Suprapubic skin (tissue), 3 donors: Measurements from ENCODE around the gene TMEM86B.

ENCODE experiments used
- POLR2AphosphoS5 ChIP-seq, 3 donors: sonication (generic); formaldehyde crosslinking; IDR thresholded peaks; one replicate each; pipeline ENCODE4 v1.6.1; 2017; ENCODE audit warnings: antibody characterized with exemption in 3 of 3
- TF ChIP-seq, protein P1 (sequence below), 2 donors: fragments of 200-600 bp in 1 of 2; fragments of 450-650 bp in 1 of 2; sonication (generic) in 1 of 2; IDR thresholded peaks; one replicate each; pipeline ENCODE4 v1.5.1; 2016 to 2019; ENCODE audit warnings: antibody characterized with exemption in 2 of 2, mild to moderate bottlenecking in 1 of 2, moderate library complexity in 1 of 2

DNA sequence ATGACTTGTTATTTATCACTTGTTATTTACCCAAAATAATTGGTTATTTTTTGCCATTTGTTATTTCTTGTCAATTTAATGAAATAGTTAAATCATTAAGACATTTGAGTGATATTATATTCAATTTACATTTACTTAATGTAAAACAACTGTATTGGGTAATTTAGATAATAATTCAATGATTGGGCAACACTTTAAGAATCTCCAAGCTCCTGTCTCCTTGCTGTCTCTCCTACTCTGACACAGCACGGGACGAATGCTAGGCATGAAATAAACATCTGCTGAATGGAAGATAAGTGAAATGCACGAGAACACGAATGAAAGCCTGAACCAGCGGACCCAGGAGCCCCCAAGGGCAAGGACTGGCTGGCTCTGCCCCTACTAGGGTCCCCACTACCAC lies 36.0 kb upstream of the TMEM86B start:
- TF ChIP-seq POLR2AphosphoS5 (IDR thresholded peaks at IDR 0.05) = no peak
- TF ChIP-seq, protein P1, sequence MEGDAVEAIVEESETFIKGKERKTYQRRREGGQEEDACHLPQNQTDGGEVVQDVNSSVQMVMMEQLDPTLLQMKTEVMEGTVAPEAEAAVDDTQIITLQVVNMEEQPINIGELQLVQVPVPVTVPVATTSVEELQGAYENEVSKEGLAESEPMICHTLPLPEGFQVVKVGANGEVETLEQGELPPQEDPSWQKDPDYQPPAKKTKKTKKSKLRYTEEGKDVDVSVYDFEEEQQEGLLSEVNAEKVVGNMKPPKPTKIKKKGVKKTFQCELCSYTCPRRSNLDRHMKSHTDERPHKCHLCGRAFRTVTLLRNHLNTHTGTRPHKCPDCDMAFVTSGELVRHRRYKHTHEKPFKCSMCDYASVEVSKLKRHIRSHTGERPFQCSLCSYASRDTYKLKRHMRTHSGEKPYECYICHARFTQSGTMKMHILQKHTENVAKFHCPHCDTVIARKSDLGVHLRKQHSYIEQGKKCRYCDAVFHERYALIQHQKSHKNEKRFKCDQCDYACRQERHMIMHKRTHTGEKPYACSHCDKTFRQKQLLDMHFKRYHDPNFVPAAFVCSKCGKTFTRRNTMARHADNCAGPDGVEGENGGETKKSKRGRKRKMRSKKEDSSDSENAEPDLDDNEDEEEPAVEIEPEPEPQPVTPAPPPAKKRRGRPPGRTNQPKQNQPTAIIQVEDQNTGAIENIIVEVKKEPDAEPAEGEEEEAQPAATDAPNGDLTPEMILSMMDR (IDR thresholded peaks at IDR 0.05) = no peak
